Measurements from ENCODE around the gene CSTF1.

CSTF1 gene

GRCh38 chr20:56362833-56363413 lies 29.5 kb upstream of the CSTF1 start:
- Histone ChIP-seq H3K27me3 (no peaks in the 10 kb centered on the region), H3K4me3 (ENCODE audit: low read depth, low read length) (no peak overlapping the region), H3K9me3 (no peaks in the 10 kb centered on the region), H3K4me1 (no peaks in the 10 kb centered on the region), H3K36me3 (no peaks in the 10 kb centered on the region)
- no peak for DNase-seq
- TF ChIP-seq CTCF (IDR thresholded peaks at IDR 0.05; ENCODE audit: low read depth, low read length) = no peak

GRCh38 chr20:56363491-56363890 lies 29.0 kb upstream of the CSTF1 start:
- H3K9me3 ChIP-seq = no peaks in the 10 kb centered on the region
- H3K27me3 ChIP-seq = no peaks in the 10 kb centered on the region
- peaks cover 1% of the 10 kb centered on the region; the same call in 1 of the 2 replicates for H3K36me3 ChIP-seq
- H3K4me1 ChIP-seq = no peaks in the 10 kb centered on the region
- no peak overlapping the region for H3K4me3 ChIP-seq (ENCODE audit: low read depth, low read length)
- TF ChIP-seq CTCF (IDR thresholded peaks at IDR 0.05; ENCODE audit: low read depth, low read length) = no peak
- DNase-seq = no peak

- Histone ChIP-seq H3K27me3 (no peaks in the 10 kb centered on the region), H3K4me3 (ENCODE audit: low read depth, low read length) (no peak overlapping the region), H3K36me3 (peaks cover 50% of the 10 kb centered on the region)
These were observed 23.9 kb upstream of the CSTF1 start for GRCh38 chr20:56368351-56369134.

GRCh38 chr20:56369179-56369578 lies 23.3 kb upstream of the CSTF1 start:
- Histone ChIP-seq H3K9me3 (no peaks in the 10 kb centered on the region), H3K4me3 (ENCODE audit: low read depth, low read length) (no peak overlapping the region), H3K36me3 (peaks cover 56% of the 10 kb centered on the region), H3K4me1 (peaks cover 6% of the 10 kb centered on the region; the same call in 1 of the 2 replicates), H3K27me3 (no peaks in the 10 kb centered on the region)
- no peak for DNase-seq
- TF ChIP-seq CTCF (IDR thresholded peaks at IDR 0.05; ENCODE audit: low read depth, low read length) = no peak

More at GRCh38 chr20:56368351-56369134, 23.9 kb upstream of the CSTF1 start:
- peaks cover 6% of the 10 kb centered on the region; the same call in 1 of the 2 replicates for H3K4me1 ChIP-seq
- no peak for DNase-seq
- no peak for TF ChIP-seq CTCF (IDR thresholded peaks at IDR 0.05; ENCODE audit: low read depth, low read length)
- no peaks in the 10 kb centered on the region for H3K9me3 ChIP-seq

- TF ChIP-seq CTCF (IDR thresholded peaks at IDR 0.05; ENCODE audit: low read depth, low read length) = no peak
- Histone ChIP-seq H3K4me1 (peaks cover 6% of the 10 kb centered on the region; the same call in 1 of the 2 replicates), H3K4me3 (ENCODE audit: low read depth, low read length) (no peak overlapping the region), H3K27me3 (no peaks in the 10 kb centered on the region), H3K9me3 (no peaks in the 10 kb centered on the region), H3K36me3 (peaks cover 81% of the 10 kb centered on the region)
- no peak for DNase-seq
These were observed 20.5 kb upstream of the CSTF1 start for GRCh38 chr20:56371977-56372376.

GRCh38 chr20:56372850-56373249 lies 19.6 kb upstream of the CSTF1 start:
- DNase-seq = no peak
- Histone ChIP-seq H3K9me3 (no peaks in the 10 kb centered on the region), H3K4me3 (ENCODE audit: low read depth, low read length) (no peak overlapping the region), H3K4me1 (peaks cover 6% of the 10 kb centered on the region; the same call in 1 of the 2 replicates), H3K27me3 (no peaks in the 10 kb centered on the region), H3K36me3 (peaks cover 88% of the 10 kb centered on the region)
- no peak for TF ChIP-seq CTCF (IDR thresholded peaks at IDR 0.05; ENCODE audit: low read depth, low read length)
